PC-9 (cell line): Measurements from ENCODE around the gene SUSD3. TPM values are rescaled to one million over a fixed set of nuclear protein-coding genes. Genes with fewer than 3 reads are reported as not detected.

ENCODE experiments used
- BruUV-seq: library from RNA; stranded (reverse); fragments of 400-500 nt; replicated peaks from 2 replicates; lab custom pipeline; 2021; lab: Mats Ljungman, UMichigan
- CTCF ChIA-PET: fragments of 300-600 bp; sonication (Branson Sonifier 250); formaldehyde crosslinking; loops from one replicate; lab custom pipeline; 2022; ENCODE audit warnings: antibody characterized with exemption; lab: Charles Lee
- POLR2A ChIA-PET: fragments of 300-600 bp; sonication (Branson Sonifier 250); formaldehyde crosslinking; loops from one replicate; lab custom pipeline; 2022; ENCODE audit warnings: antibody characterized with exemption; ENCODE audit not compliant: unreplicated experiment; lab: Charles Lee
- DNase-seq, 2 experiments: peaks; one replicate each; pipeline versions ENCODE4 v3.0.0 to v3.0.0-alpha.2; 2015 to 2022; ENCODE audit warnings: mixed read lengths in 1 of 2
- H2AFZ ChIP-seq: fragments of 200-600 bp; sonication (generic); 2 replicates; pipeline ENCODE4 v1.8.1; 2017; ENCODE audit warnings: antibody characterized with exemption
- H3F3A ChIP-seq: fragments of 200-600 bp; sonication (generic); 2 replicates; pipeline ENCODE4 v1.8.1; 2017; ENCODE audit warnings: antibody characterized with exemption, mild to moderate bottlenecking, low read depth; ENCODE audit not compliant: insufficient read depth
- H3K27ac ChIP-seq: fragments of 200-600 bp; sonication (generic); 2 replicates; pipeline ENCODE4 v1.6.1; 2016; ENCODE audit warnings: mixed run types
- H3K27me3 ChIP-seq: fragments of 200-600 bp; sonication (generic); 2 replicates; pipeline ENCODE4 v1.6.1; 2016; ENCODE audit warnings: low read depth, mixed run types; ENCODE audit not compliant: insufficient read depth
- H3K36me3 ChIP-seq: fragments of 200-600 bp; sonication (generic); 2 replicates; pipeline ENCODE4 v1.6.1; 2016; ENCODE audit warnings: low read depth, mixed run types
- H3K4me1 ChIP-seq: fragments of 200-600 bp; sonication (generic); replicated peaks from 2 replicates; pipeline ENCODE4 v1.6.1; 2016; ENCODE audit warnings: mixed run types; ENCODE audit not compliant: insufficient read depth
- H3K4me2 ChIP-seq: fragments of 200-600 bp; sonication (generic); 2 replicates; pipeline ENCODE4 v1.6.1; 2017; ENCODE audit warnings: mixed run types
- H3K4me3 ChIP-seq: fragments of 200-600 bp; sonication (generic); 2 replicates; pipeline ENCODE4 v1.6.1; 2016; ENCODE audit warnings: mixed run types
- H3K79me2 ChIP-seq: fragments of 200-600 bp; sonication (generic); 2 replicates; pipeline ENCODE4 v1.6.1; 2017; ENCODE audit warnings: low read depth, mixed run types
- H3K9me2 ChIP-seq: fragments of 200-600 bp; sonication (generic); 2 replicates; pipeline ENCODE4 v1.8.1; 2017; ENCODE audit warnings: mild to moderate bottlenecking; ENCODE audit not compliant: insufficient read depth
- H3K9me3 ChIP-seq: fragments of 200-600 bp; sonication (generic); 2 replicates; pipeline ENCODE4 v1.8.1; 2016; ENCODE audit warnings: low read depth; ENCODE audit not compliant: insufficient read depth
- H4K20me1 ChIP-seq: fragments of 200-600 bp; sonication (generic); 2 replicates; pipeline ENCODE4 v1.8.1; 2017; ENCODE audit not compliant: insufficient read depth
- EZH2 ChIP-seq: fragments of 200-600 bp; sonication (generic); IDR thresholded peaks from 2 replicates; pipeline ENCODE4 v1.8.0; 2017; ENCODE audit warnings: antibody characterized with exemption, low read depth
- intact Hi-C: fragments of 100-400 bp; cut with micrococcal nuclease; formaldehyde crosslinking; loops from one replicate; pipeline ENCODE4 v1.10.0; 2022; ENCODE audit not compliant: unreplicated experiment
- total RNA-seq: library from RNA; stranded (reverse); gene quantifications from 2 replicates; pipeline ENCODE4 v1.2.3, GENCODE V29; 2021
- TF ChIP-seq, protein P1 (sequence below): fragments of 200-600 bp; sonication (generic); conservative IDR thresholded peaks from 2 replicates; pipeline ENCODE4 v1.6.1; 2017; ENCODE audit warnings: mixed run types, antibody characterized with exemption, mild to moderate bottlenecking, moderate library complexity

SUSD3 gene
- total RNA-seq, 1 experiment from 2014 or later = 8.4 TPM

DNA sequence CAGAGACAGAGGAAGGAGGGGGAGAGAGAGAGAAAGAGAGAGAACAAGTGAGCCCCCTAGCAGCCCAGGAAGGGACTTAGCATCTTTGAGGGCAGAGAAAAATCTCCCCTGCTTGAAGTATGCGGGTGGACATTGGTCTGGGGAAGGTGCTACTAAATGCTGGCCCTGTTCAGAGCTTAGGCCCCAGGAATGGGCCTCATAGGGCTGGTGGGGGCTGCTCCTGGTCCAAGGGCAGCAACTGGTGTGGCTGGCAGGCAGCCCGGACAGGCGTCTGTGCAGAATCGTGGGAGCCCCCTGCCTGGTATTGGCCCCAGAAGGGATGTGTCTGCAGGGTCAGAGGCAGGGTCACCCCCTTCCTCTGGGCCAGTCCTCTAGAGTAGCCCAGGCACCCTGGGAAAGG lies 47.8 kb upstream of the SUSD3 start:
- Histone ChIP-seq H3K4me3 (no peak overlapping the region), H3K27ac (no peak overlapping the region), H3K4me1 (no peaks in the 10 kb centered on the region), H3K4me2 (no peak overlapping the region), H2AFZ (no peak overlapping the region), H3K79me2 (no peaks in the 10 kb centered on the region), H3K36me3 (peaks cover 20% of the 10 kb centered on the region), H3K27me3 (no peaks in the 10 kb centered on the region), H3F3A (no peaks in the 10 kb centered on the region), H3K9me2 (no peaks in the 10 kb centered on the region), H3K9me3 (no peaks in the 10 kb centered on the region), H4K20me1 (no peaks in the 10 kb centered on the region)
- TF ChIP-seq, protein P1, sequence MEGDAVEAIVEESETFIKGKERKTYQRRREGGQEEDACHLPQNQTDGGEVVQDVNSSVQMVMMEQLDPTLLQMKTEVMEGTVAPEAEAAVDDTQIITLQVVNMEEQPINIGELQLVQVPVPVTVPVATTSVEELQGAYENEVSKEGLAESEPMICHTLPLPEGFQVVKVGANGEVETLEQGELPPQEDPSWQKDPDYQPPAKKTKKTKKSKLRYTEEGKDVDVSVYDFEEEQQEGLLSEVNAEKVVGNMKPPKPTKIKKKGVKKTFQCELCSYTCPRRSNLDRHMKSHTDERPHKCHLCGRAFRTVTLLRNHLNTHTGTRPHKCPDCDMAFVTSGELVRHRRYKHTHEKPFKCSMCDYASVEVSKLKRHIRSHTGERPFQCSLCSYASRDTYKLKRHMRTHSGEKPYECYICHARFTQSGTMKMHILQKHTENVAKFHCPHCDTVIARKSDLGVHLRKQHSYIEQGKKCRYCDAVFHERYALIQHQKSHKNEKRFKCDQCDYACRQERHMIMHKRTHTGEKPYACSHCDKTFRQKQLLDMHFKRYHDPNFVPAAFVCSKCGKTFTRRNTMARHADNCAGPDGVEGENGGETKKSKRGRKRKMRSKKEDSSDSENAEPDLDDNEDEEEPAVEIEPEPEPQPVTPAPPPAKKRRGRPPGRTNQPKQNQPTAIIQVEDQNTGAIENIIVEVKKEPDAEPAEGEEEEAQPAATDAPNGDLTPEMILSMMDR = no peak
- no peak for TF ChIP-seq EZH2
- POLR2A ChIA-PET = no interaction called here
- CTCF ChIA-PET = no interaction called here
- no TSS peak for BruUV-seq
- intact Hi-C loops = no loop called here
- DNase-seq = no peak

DNA sequence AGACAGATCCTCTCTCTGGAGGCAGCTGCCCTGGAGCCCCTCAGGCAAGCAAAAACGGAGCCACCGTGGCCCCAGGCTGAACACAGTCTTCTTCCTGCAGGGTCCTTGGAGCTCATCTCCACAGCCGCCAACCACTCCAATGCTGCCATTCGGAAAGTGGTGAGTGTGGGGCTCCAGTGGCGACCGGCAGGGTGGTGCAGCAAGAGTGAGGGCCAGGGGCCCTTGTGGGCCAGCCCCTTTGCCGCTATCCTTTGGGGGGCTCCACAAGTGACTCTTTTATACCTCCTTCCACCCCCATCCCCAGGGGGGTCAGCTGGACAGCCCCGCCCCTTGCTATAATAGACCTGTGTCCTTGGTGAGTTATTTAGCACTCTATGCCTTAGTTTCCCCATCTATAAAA lies 47.4 kb upstream of the SUSD3 start:
- H3K4me3 ChIP-seq = no peak overlapping the region
- H3K79me2 ChIP-seq = no peaks in the 10 kb centered on the region
- H3F3A ChIP-seq = no peaks in the 10 kb centered on the region
- intact Hi-C loops = no loop called here
- ChIA-PET CTCF (no interaction called here), POLR2A (no interaction called here)
- H3K4me1 ChIP-seq = no peaks in the 10 kb centered on the region
- TF ChIP-seq, protein P1 = no peak
- no peak for TF ChIP-seq EZH2
- peaks cover 20% of the 10 kb centered on the region for H3K36me3 ChIP-seq
- H3K4me2 ChIP-seq = no peak overlapping the region
- no peaks in the 10 kb centered on the region for H3K9me2 ChIP-seq
- DNase-seq = no peak
- BruUV-seq = no TSS peak
- no peaks in the 10 kb centered on the region for H4K20me1 ChIP-seq
- H3K27ac ChIP-seq = no peak overlapping the region
- H3K27me3 ChIP-seq = no peaks in the 10 kb centered on the region
- no peak overlapping the region for H2AFZ ChIP-seq
- no peaks in the 10 kb centered on the region for H3K9me3 ChIP-seq

DNA sequence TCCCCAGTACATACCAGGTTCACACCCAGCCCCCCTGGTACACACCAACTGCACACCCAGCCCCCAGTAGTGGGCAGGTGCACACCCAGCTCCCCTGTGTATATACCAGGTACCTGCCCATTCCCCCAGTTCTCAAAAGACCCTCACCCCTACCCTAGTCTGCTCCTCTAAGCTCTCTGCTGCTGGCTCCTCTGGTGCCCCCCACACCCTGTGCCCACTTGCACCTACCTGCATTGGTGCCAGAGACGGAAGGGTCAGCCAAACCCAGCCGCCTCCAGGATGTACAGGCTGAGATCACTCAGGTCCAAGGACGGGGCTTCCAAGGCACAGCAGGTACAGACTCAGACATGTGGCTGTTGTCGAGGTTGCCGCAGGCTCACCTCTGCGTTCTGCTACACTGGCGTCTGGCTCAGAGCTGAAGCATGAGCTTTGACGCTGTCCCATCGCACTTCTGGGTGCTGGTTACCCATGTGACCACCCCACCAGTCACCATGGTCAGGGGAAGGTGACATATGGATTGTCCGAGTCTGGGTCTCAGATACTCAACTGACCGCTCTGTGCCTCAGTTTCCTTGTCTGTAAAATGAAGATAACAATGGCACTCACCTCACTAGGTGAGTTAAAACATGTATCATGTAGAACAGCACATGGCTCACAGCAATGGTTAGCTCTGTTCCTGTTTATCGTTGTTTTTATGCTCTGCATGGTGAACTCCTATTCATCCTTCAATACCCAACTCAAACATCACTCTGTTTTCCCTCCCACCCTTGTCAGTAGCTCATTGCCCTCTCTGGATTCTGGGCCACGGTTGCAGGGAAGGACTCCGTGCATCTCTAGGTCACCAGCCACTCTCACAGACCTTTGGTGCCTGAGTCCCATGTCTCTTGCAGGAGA lies 45.3 kb upstream of the SUSD3 start:
- H3K4me1 ChIP-seq = no peaks in the 10 kb centered on the region
- H3K4me3 ChIP-seq = no peak overlapping the region
- H3K9me2 ChIP-seq = no peaks in the 10 kb centered on the region
- no TSS peak for BruUV-seq
- H3K27ac ChIP-seq = no peak overlapping the region
- peaks cover 9% of the 10 kb centered on the region; the same call in 1 of the 2 replicates for H3K36me3 ChIP-seq
- intact Hi-C loops = no loop called here
- H2AFZ ChIP-seq = no peak overlapping the region
- H4K20me1 ChIP-seq = no peaks in the 10 kb centered on the region
- H3K9me3 ChIP-seq = no peaks in the 10 kb centered on the region
- no peak overlapping the region for H3K4me2 ChIP-seq
- POLR2A ChIA-PET = no interaction called here
- no peaks in the 10 kb centered on the region for H3F3A ChIP-seq
- CTCF ChIA-PET = no interaction called here
- TF ChIP-seq, protein P1 = no peak
- no peak for TF ChIP-seq EZH2
- DNase-seq = no peak
- H3K27me3 ChIP-seq = no peaks in the 10 kb centered on the region
- H3K79me2 ChIP-seq = no peaks in the 10 kb centered on the region
